HG02763 (cell line): ENCODE measurements around the gene TOE1.
"Not testable (repeated sequence)": the region's sequence is repeated elsewhere in the genome, so short reads cannot be mapped to it uniquely, and the experiment has no call there.

Source experiments
- ATAC-seq: cut with Tn5 transposase; IDR thresholded peaks from one replicate; pipeline ENCODE4 v1.9.1; 2021; ENCODE audit warnings: mild to moderate bottlenecking, moderate library complexity; ENCODE audit not compliant: unreplicated experiment

TOE1 gene

GRCh38 chr1:45339789-45340558, at the start of gene TOE1, which contains the start of gene MUTYH:
Gene TOE1 (plus strand): TSS chr1:45340170. CDS start chr1:45340253, 83 bp downstream.
Gene MUTYH (minus strand): TSS chr1:45340440. CDS start chr1:45334505, 5,935 bp downstream.
- ATAC-seq = peak; percentile 86

- ATAC-seq = not testable (repeated sequence)
Observed at GRCh38 chr1:45291002-45291401, 49.0 kb upstream of the TOE1 start.

GRCh38 chr1:45291716-45292115, 48.3 kb upstream of the TOE1 start:
- ATAC-seq = no peak

GRCh38 chr1:45297666-45298356, 42.2 kb upstream of the TOE1 start:
- no peak for ATAC-seq

- ATAC-seq = no peak
Observed at GRCh38 chr1:45299296-45299695, 40.7 kb upstream of the TOE1 start.

GRCh38 chr1:45299981-45300668, 39.8 kb upstream of the TOE1 start:
- no peak for ATAC-seq

- no peak for ATAC-seq
Observed at GRCh38 chr1:45300669-45300997, 39.3 kb upstream of the TOE1 start.

- no peak for ATAC-seq
Observed at GRCh38 chr1:45302505-45303150, 37.3 kb upstream of the TOE1 start.

- ATAC-seq = peak; percentile 74
Observed at GRCh38 chr1:45303520-45304310, 36.3 kb upstream of the TOE1 start.

GRCh38 chr1:45304311-45305081, 35.5 kb upstream of the TOE1 start:
- no peak for ATAC-seq

- no peak for ATAC-seq
Observed at GRCh38 chr1:45305231-45305630, 34.7 kb upstream of the TOE1 start.

GRCh38 chr1:45306319-45306718, 33.7 kb upstream of the TOE1 start:
- ATAC-seq = no peak

- ATAC-seq = no peak
Observed at GRCh38 chr1:45306905-45307304, 33.1 kb upstream of the TOE1 start.

GRCh38 chr1:45314266-45314665, 25.7 kb upstream of the TOE1 start:
- ATAC-seq = no peak

- ATAC-seq = no peak
Observed at GRCh38 chr1:45317166-45317565, 22.8 kb upstream of the TOE1 start.

- no peak for ATAC-seq
Observed at GRCh38 chr1:45319761-45320160, 20.2 kb upstream of the TOE1 start.

- ATAC-seq = no peak
Observed at GRCh38 chr1:45321444-45321843, 18.5 kb upstream of the TOE1 start.

- no peak for ATAC-seq
Observed at GRCh38 chr1:45322486-45323040, 17.4 kb upstream of the TOE1 start.

- no peak for ATAC-seq
Observed at GRCh38 chr1:45325851-45326506, 14.0 kb upstream of the TOE1 start.
